Choroid plexus epithelial cell (primary cell): ENCODE measurements around the gene TPRN.

Experiments used
- DNase-seq: peaks from one replicate; pipeline ENCODE4 v3.0.0-alpha.2; 2010; ENCODE audit warnings: low read depth
- H3K4me3 ChIP-seq: 2 replicates; pipeline ENCODE4 v1.5.1; 2011; ENCODE audit warnings: low read depth, mild to moderate bottlenecking, control low read depth, low read length, moderate library complexity
- CTCF ChIP-seq: conservative IDR thresholded peaks from 2 replicates; pipeline ENCODE4 v1.5.1; 2011; ENCODE audit warnings: low read depth, mild to moderate bottlenecking, control low read depth, inconsistent platforms, low read length, moderate library complexity

The TPRN gene

GRCh38 chr9:137184881-137185660 is 15.5 kb downstream of the TPRN start:
- H3K4me3 ChIP-seq: no peak overlapping the region
- DNase-seq: no peak
- TF ChIP-seq CTCF: no peak

- H3K4me3 ChIP-seq: no peak overlapping the region
- no peak for TF ChIP-seq CTCF
- DNase-seq: no peak
Measured at GRCh38 chr9:137183980-137184595, 16.5 kb downstream of the TPRN start.

GRCh38 chr9:137182836-137183235 is 17.7 kb downstream of the TPRN start:
- no peak for TF ChIP-seq CTCF
- H3K4me3 ChIP-seq: no peak overlapping the region
- DNase-seq: no peak

- no peak overlapping the region for H3K4me3 ChIP-seq
- DNase-seq: no peak
- TF ChIP-seq CTCF: no peak
Measured at GRCh38 chr9:137181680-137182079, 18.9 kb downstream of the TPRN start.

- TF ChIP-seq CTCF: no peak
- H3K4me3 ChIP-seq: no peak overlapping the region
- DNase-seq: no peak
Measured at GRCh38 chr9:137180491-137180890, 20.1 kb downstream of the TPRN start.

- DNase-seq: no peak
- no peak overlapping the region for H3K4me3 ChIP-seq
- TF ChIP-seq CTCF: no peak
Measured at GRCh38 chr9:137179761-137180160, 20.8 kb downstream of the TPRN start.
